ENCODE results near the gene SPTBN2.

Gene SPTBN2

DNA sequence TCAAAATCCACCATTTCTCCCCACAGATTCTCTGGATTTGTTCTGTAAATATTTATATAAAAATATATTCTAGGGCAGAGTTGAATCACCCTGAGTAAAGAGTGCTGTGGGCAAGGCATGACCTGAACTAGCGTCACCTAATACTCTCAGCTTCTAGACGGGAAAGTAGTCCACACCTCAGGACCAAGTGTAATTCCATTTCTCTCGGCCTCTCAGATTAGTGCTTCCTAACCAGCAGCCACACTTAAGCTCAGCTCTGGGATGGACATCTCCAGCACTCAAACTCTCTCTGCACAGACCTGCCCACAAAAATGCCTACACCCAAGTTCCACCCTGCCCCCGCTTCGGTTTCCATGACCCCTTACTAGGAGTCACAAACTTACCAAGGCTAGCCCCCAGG is 5.3 kb downstream of the SPTBN2 start:
- DNase-seq, result no peak

- no peak for DNase-seq
These were observed 6.0 kb downstream of the SPTBN2 start for GRCh38 chr11:66722745-66723651.

DNA sequence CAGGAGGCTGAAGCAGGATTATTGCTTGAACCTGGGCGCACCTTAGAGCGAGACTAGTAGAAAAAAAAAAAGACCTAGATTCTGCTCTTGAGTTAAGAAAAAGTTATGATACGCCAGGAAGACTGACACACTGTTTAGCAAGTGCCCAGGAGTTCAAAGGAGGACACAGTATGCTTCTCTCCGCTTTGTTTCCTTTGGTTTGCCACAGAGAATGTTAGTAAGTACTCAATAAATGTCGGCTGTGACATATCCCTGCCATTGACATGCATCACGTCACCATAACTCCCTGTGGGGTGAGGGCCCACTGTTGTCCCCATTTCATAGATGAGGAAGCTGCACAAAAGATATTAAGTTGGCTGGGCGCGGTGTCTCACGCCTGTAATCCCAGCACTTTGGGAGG is 7.1 kb downstream of the SPTBN2 start:
- DNase-seq, result no peak

GRCh38 chr11:66720899-66721470 is 8.0 kb downstream of the SPTBN2 start:
- DNase-seq, result no peak

DNA sequence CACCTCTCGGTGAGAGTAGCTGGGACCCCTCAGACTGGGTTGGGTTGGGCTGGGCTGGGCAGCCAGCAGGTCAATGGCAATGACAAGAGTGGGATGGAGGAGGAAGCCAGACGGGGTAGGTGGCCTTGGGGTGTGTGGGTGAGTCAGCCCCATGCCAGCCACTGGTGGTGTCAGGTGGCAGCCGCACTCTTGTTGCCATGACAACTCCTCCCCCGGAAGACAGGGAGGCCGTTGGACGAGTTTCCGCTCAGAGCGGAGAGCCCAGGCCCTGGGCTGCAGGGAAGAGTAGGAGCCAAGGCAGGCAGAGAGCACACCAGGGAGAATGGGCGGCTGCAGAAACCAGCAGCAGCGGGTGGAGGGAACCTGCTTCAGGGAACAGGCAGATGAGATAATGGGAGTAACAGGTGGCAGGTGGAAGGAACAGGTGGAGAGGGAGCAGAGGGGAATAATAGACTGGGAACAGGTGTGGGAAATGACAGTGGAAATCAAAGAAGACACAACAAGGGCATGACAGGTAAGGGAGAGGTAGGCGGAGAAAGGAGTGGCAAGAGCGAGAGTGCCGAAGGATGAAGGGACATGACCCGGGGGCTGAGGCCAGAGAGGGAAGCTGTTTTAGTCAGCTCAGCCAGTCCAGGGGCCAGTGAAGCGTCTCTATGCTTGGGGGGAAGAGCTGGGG is 8.7 kb downstream of the SPTBN2 start:
- DNase-seq, result no peak

GRCh38 chr11:66719111-66719872 is 9.7 kb downstream of the SPTBN2 start:
- no peak for DNase-seq

- no peak for DNase-seq
These were observed 10.6 kb downstream of the SPTBN2 start for GRCh38 chr11:66718320-66718971.

GRCh38 chr11:66717925-66718319 is 11.1 kb downstream of the SPTBN2 start:
- no peak for DNase-seq

GRCh38 chr11:66716996-66717395 is 12.0 kb downstream of the SPTBN2 start:
- no peak for DNase-seq

DNA sequence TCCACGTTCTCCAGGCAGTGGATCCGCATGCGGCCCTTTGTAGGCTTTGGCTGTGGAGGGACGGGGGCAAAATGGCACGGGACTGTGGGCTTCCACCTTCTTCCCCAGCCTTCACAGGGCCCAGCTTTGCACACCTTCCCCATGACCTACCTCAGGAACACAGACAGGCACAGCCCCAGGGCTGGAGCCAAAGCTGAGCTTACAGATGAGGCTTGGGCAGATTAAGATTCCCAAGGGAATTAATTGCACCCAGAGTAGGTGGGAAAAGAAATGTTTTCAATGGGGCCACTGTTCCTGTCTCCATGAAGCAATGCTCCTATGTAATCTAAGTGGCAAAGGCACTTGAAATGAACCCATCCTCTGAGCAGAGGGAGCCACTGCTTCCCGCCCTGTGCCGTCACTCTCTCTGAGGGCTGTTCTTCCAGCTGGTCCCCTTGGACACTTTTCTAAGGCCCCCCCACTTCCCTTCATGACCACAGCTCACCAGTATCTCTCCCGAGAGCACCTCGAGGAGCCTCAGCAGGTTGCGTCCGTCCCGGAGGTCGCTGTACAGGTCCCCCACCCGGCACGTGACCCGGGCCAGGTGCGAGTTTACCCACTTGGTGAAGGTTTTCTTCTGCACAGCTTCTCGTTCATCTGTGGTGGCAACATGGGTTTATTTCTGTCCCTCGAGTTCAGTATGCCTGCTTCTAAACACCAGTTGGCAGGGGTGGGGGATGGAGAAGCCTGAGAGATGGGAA is 13.5 kb downstream of the SPTBN2 start:
- no peak for DNase-seq

- DNase-seq, result no peak
These were observed 15.1 kb downstream of the SPTBN2 start for GRCh38 chr11:66713746-66714480.

- DNase-seq, result no peak
These were observed 18.6 kb downstream of the SPTBN2 start for GRCh38 chr11:66710384-66710930.

DNA sequence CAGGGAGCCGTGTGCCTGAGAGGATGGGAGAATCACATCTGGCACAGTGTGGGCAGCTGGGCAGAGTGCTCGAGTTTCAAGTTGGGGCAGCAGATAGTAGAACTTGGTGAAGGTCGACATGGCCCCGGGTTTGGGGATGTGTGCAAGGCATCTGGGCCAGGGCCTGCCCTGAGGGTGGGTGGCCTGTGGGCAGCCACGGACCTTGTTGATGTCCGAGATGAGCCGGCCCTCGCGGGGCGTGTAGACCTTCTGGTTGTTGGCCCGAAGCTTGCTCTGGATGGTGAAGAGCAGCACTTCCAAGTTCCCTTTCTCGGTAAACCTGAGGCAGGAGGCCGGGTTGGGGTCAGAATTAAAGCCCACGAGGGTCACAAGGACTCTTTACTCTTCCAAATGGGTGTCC is 20.3 kb downstream of the SPTBN2 start:
- no peak for DNase-seq

GRCh38 chr11:66708094-66708493 is 20.9 kb downstream of the SPTBN2 start:
- no peak for DNase-seq

DNA sequence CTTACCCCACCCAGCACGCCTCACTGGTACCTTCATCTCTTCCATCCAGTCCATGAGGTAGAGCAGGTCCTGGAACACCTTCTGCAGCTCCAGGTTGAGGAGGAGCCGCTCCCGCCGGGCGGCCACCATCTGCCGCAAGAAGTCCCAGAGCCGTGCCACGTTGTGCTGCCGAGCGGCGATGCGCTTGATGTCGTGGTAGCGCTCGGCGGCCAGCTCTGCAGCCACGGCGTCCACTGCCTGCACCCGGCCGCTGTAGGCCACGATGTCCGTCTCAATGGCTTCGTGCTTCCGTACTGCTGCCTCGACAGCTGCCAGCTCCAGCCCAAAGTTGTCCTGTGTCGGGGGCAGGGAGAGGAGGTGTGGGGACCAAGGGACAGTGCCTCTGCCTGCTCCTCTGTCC is 21.5 kb downstream of the SPTBN2 start:
- no peak for DNase-seq

GRCh38 chr11:66706989-66707388 is 22.0 kb downstream of the SPTBN2 start:
- DNase-seq, result no peak

GRCh38 chr11:66705587-66706335 is 23.3 kb downstream of the SPTBN2 start:
- DNase-seq, result no peak

DNA sequence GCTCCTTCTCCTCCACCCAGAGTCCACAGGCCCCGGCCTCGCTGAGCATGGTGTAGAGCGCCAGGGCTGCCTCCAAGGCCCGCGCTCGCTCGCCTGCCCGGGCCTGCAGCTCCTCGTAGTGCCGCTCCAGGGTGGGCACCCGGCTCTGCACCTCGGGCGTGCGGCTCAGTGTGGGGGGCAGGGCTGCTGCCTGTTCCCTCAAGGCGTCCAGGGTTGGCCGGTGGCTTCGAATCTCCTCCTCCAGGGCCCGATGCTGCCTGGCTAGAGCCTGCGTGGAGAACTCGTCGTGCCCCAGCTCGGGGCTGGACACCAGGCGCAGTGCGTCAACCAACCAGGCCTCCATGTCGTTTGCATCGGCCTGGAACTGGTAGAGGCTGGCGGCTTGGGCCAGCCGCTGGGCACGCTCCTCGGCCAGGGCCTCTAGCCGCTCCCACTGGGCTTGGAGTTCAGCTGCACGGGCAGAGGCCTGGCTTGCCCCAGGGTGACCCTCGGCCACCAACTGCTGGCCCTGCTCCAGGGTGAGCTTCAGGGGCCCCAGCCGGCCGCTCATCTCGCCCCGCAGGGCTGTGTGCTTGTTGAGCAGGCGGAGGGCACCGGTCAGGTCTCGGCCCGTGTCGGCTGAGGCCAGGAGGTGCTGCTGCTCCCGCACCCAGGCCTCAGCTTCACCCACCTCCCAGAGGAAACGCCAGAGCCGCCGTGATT is 24.2 kb downstream of the SPTBN2 start:
- no peak for DNase-seq

All from activated CD8-positive, alpha-beta memory T cell treated with anti-CD3 and anti-CD28 coated beads, Interleukin-2, amount 50 U/mL, for 4 hours (primary cell).